H9 (cell line): ENCODE data around the gene MLLT3. TPM values are rescaled to one million over a fixed set of nuclear protein-coding genes. Genes with fewer than 3 reads are reported as not detected.

Experiments
- DNase-seq: peaks from one replicate; pipeline ENCODE4 v3.0.0-alpha.2; 2017
- H2AFZ ChIP-seq: one replicate; pipeline ENCODE4 v1.6.1; 2013; ENCODE audit warnings: mild to moderate bottlenecking, low read length, control low read depth, moderate library complexity
- H2AK5ac ChIP-seq: 2 replicates; pipeline ENCODE4 v1.6.1; 2013; ENCODE audit warnings: low read length, control low read depth, mixed read lengths; ENCODE audit not compliant: insufficient read length
- H2BK120ac ChIP-seq: one replicate; pipeline ENCODE4 v1.6.1; 2013; ENCODE audit warnings: low read depth, mild to moderate bottlenecking, low read length, control low read depth, inconsistent platforms; ENCODE audit not compliant: poor library complexity, severe bottlenecking
- H2BK12ac ChIP-seq: 2 replicates; pipeline ENCODE4 v1.6.1; 2013; ENCODE audit warnings: low read length, control low read depth, mixed read lengths, low read depth; ENCODE audit not compliant: insufficient read length
- H2BK15ac ChIP-seq: 2 replicates; pipeline ENCODE4 v1.6.1; 2013; ENCODE audit warnings: low read depth, low read length, control low read depth
- H2BK20ac ChIP-seq: one replicate; pipeline ENCODE4 v1.6.1; 2013; ENCODE audit warnings: low read depth, mild to moderate bottlenecking, low read length, control low read depth, inconsistent platforms; ENCODE audit not compliant: poor library complexity, severe bottlenecking
- H2BK5ac ChIP-seq: 2 replicates; pipeline ENCODE4 v1.6.1; 2013; ENCODE audit warnings: low read length, control low read depth, mixed read lengths; ENCODE audit not compliant: insufficient read length
- H3K14ac ChIP-seq: 2 replicates; pipeline ENCODE4 v1.6.1; 2013; ENCODE audit warnings: low read length, control low read depth; ENCODE audit not compliant: insufficient read depth
- H3K18ac ChIP-seq: 2 replicates; pipeline ENCODE4 v1.6.1; 2013; ENCODE audit warnings: low read depth, mild to moderate bottlenecking, mixed read lengths, low read length, control low read depth; ENCODE audit not compliant: insufficient read length
- H3K23ac ChIP-seq: 2 replicates; pipeline ENCODE4 v1.6.1; 2013; ENCODE audit warnings: low read length, control low read depth, mixed read lengths, low read depth; ENCODE audit not compliant: insufficient read length
- H3K23me2 ChIP-seq: 2 replicates; pipeline ENCODE4 v1.6.1; 2013; ENCODE audit warnings: low read depth, mild to moderate bottlenecking, mixed read lengths, low read length, control low read depth; ENCODE audit not compliant: insufficient read length, poor library complexity, severe bottlenecking
- H3K27ac ChIP-seq: 2 replicates; pipeline ENCODE4 v1.5.1; 2013; ENCODE audit warnings: low read length, control low read depth, mixed read lengths, low read depth; ENCODE audit not compliant: insufficient read length
- H3K27me3 ChIP-seq: 2 replicates; pipeline ENCODE4 v1.6.1; 2013; ENCODE audit warnings: low read length, control low read depth, inconsistent platforms; ENCODE audit not compliant: insufficient read depth
- H3K4ac ChIP-seq: 2 replicates; pipeline ENCODE4 v1.6.1; 2013; ENCODE audit warnings: low read depth, mild to moderate bottlenecking, control low read depth, inconsistent platforms, low read length, moderate library complexity
- H3K4me1 ChIP-seq: 2 replicates; pipeline ENCODE4 v1.6.1; 2013; ENCODE audit warnings: low read length, control low read depth, inconsistent platforms; ENCODE audit not compliant: insufficient read depth
- H3K4me2 ChIP-seq: 2 replicates; pipeline ENCODE4 v1.6.1; 2013; ENCODE audit warnings: low read length, control low read depth, mixed read lengths; ENCODE audit not compliant: insufficient read length, insufficient read depth
- H3K56ac ChIP-seq: 2 replicates; pipeline ENCODE4 v1.6.1; 2013; ENCODE audit warnings: low read depth, mild to moderate bottlenecking, mixed read lengths, low read length, control low read depth; ENCODE audit not compliant: insufficient read length
- H3K79me1 ChIP-seq: 2 replicates; pipeline ENCODE4 v1.6.1; 2013; ENCODE audit warnings: low read depth, mild to moderate bottlenecking, moderate library complexity, low read length, control low read depth, inconsistent platforms; ENCODE audit not compliant: insufficient read depth, poor library complexity, severe bottlenecking
- H3K79me2 ChIP-seq: 2 replicates; pipeline ENCODE4 v1.6.1; 2013; ENCODE audit warnings: low read length, control low read depth, inconsistent platforms; ENCODE audit not compliant: insufficient read depth
- H3K9ac ChIP-seq: 2 replicates; pipeline ENCODE4 v1.6.1; 2013; ENCODE audit warnings: low read length, control low read depth, mixed read lengths; ENCODE audit not compliant: insufficient read length; ENCODE audit errors: extremely low read depth
- H3K9me3 ChIP-seq: one replicate; pipeline ENCODE4 v1.6.1; 2013; ENCODE audit warnings: low read depth, low read length, inconsistent platforms; ENCODE audit not compliant: control insufficient read depth
- H3T11ph ChIP-seq: one replicate; pipeline ENCODE4 v1.6.1; 2013; ENCODE audit warnings: mild to moderate bottlenecking, low read length, control low read depth, inconsistent platforms
- H4K20me1 ChIP-seq: one replicate; pipeline ENCODE4 v1.6.1; 2013; ENCODE audit not compliant: control insufficient read depth, insufficient read length, insufficient read depth
- H4K5ac ChIP-seq: 2 replicates; pipeline ENCODE4 v1.6.1; 2013; ENCODE audit warnings: low read depth, mild to moderate bottlenecking, mixed read lengths, low read length, control low read depth; ENCODE audit not compliant: insufficient read length
- H4K8ac ChIP-seq: replicated peaks from 2 replicates; pipeline ENCODE4 v1.6.1; 2013; ENCODE audit warnings: low read length, control low read depth, mixed read lengths, low read depth; ENCODE audit not compliant: insufficient read length
- H4K91ac ChIP-seq: 2 replicates; pipeline ENCODE4 v1.6.1; 2013; ENCODE audit warnings: low read depth, mild to moderate bottlenecking, moderate library complexity, mixed read lengths, low read length, control low read depth; ENCODE audit not compliant: insufficient read length
- H3K27ac Mint-ChIP-seq, 3 experiments: 2 replicates in 2 of 3; 3 replicates in 1 of 3; pipeline ENCODE4 v1.8.0; 2020 to 2021; ENCODE audit warnings: mixed read lengths in 3 of 3, mild to moderate bottlenecking in 1 of 3, moderate library complexity in 1 of 3
- H3K27me3 Mint-ChIP-seq: 2 replicates; pipeline ENCODE4 v1.8.0; 2021; ENCODE audit warnings: low read depth, mild to moderate bottlenecking, moderate library complexity, mixed read lengths
- H3K36me3 Mint-ChIP-seq, 3 experiments: 2 replicates in 2 of 3; 3 replicates in 1 of 3; pipeline ENCODE4 v1.8.0; 2020 to 2021; ENCODE audit warnings: low read depth in 3 of 3, mixed read lengths in 3 of 3; ENCODE audit not compliant: insufficient read depth in 1 of 3
- H3K4me1 Mint-ChIP-seq, 2 experiments: 2 replicates each; pipeline ENCODE4 v1.8.0; 2020; ENCODE audit warnings: mixed read lengths in 2 of 2
- H3K4me3 Mint-ChIP-seq, 2 experiments: 2 replicates in 1 of 2; 3 replicates in 1 of 2; pipeline ENCODE4 v1.8.0; 2020 to 2021; ENCODE audit warnings: mild to moderate bottlenecking in 2 of 2, mixed read lengths in 2 of 2, moderate library complexity in 1 of 2
- H3K9me3 Mint-ChIP-seq, 2 experiments: 2 replicates in 1 of 2; 3 replicates in 1 of 2; pipeline ENCODE4 v1.8.0; 2020; ENCODE audit warnings: mild to moderate bottlenecking in 2 of 2, mixed read lengths in 2 of 2, moderate library complexity in 1 of 2
- WGBS: extraction: QIAGEN DNeasy Blood & Tissue Kit; methylation state at CpG from one replicate; pipeline ENCODE4 v1.1.7; 2013; ENCODE audit warnings: missing lambda C conversion rate, low lambda C conversion rate, mixed read lengths; ENCODE audit not compliant: insufficient read length; ENCODE audit errors: extremely low coverage; 5-methylcytosine and 5-hydroxymethylcytosine counted together
- total RNA-seq: library from RNA; stranded (reverse); gene quantifications from 2 replicates; pipeline ENCODE4 v1.2.1, GENCODE V29; 2021
- TF ChIP-seq, protein P1 (sequence below): fragments of 200-600 bp; sonication (generic); conservative IDR thresholded peaks from 3 replicates; pipeline ENCODE4 v1.8.0; 2021; ENCODE audit warnings: antibody characterized with exemption, mild to moderate bottlenecking

Gene MLLT3
- total RNA-seq, 1 experiment from 2014 or later, result 3.9 TPM

DNA sequence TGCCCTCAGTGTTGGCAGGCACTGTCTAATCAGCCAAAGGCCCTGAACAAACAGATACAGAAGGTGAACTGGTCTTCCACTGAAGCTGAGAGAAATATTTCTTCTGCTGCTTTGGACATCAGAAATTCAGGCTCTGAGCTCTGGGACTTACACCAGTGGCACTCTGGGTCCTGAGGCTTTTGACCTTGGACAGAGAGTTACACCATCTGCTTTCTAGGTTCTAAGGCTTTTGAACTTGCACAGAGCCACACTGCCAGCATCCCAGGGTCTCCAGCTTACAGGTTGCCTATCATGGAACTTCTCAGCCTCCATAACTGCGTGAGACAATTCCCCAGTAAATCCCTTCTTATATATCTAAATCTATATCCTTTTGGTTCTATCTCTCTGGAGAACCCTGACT, 326.7 kb downstream of the MLLT3 start:
- Histone ChIP-seq H3K79me1 (no peaks in the 10 kb centered on the region), H3K27ac (no peak overlapping the region), H4K5ac (no peak overlapping the region), H3K9me3 (no peaks in the 10 kb centered on the region), H2AFZ (no peak overlapping the region), H2BK20ac (no peak overlapping the region), H2BK5ac (no peak overlapping the region), H3K4me1 (0 out of 2 replicates have a peak, but pooled peaks cover 2% of the 10 kb centered on the region), H4K91ac (no peak overlapping the region), H3K4ac (no peak overlapping the region), H3K23me2 (no peaks in the 10 kb centered on the region), H3K79me2 (no peaks in the 10 kb centered on the region), H3K4me2 (no peak overlapping the region), H3K56ac (no peak overlapping the region), H2AK5ac (no peak overlapping the region), H3K18ac (no peak overlapping the region), H4K20me1 (no peaks in the 10 kb centered on the region), H2BK15ac (no peak overlapping the region), H3K23ac (no peak overlapping the region), H3T11ph (no peak overlapping the region), H2BK120ac (no peak overlapping the region), H4K8ac (no peak overlapping the region), H3K14ac (no peak overlapping the region), H2BK12ac (no peak overlapping the region), H3K9ac (no peak overlapping the region), H3K27me3 (no peaks in the 10 kb centered on the region)
- Mint-ChIP-seq H3K4me1 (peaks cover 3 to 10% of the 10 kb centered on the region in 2 experiments), H3K36me3 (peaks cover 0 to 19% (median 7%) of the 10 kb centered on the region in 3 experiments; a peak in 6 of 7 replicates), H3K27ac (no peak overlapping the region), H3K9me3 (peaks cover 2 to 8% of the 10 kb centered on the region in 2 experiments; a peak in 3 of 5 replicates), H3K4me3 (no peak overlapping the region), H3K27me3 (no peaks in the 10 kb centered on the region; the same call in none of the 2 replicates)
- no CpG with 5 or more reads among the region's 1 CpG for WGBS
- no peak for DNase-seq
- TF ChIP-seq, protein P1, sequence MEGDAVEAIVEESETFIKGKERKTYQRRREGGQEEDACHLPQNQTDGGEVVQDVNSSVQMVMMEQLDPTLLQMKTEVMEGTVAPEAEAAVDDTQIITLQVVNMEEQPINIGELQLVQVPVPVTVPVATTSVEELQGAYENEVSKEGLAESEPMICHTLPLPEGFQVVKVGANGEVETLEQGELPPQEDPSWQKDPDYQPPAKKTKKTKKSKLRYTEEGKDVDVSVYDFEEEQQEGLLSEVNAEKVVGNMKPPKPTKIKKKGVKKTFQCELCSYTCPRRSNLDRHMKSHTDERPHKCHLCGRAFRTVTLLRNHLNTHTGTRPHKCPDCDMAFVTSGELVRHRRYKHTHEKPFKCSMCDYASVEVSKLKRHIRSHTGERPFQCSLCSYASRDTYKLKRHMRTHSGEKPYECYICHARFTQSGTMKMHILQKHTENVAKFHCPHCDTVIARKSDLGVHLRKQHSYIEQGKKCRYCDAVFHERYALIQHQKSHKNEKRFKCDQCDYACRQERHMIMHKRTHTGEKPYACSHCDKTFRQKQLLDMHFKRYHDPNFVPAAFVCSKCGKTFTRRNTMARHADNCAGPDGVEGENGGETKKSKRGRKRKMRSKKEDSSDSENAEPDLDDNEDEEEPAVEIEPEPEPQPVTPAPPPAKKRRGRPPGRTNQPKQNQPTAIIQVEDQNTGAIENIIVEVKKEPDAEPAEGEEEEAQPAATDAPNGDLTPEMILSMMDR, result no peak
